GM19025 (cell line): ENCODE results near the gene RETREG2.
A peak's percentile ranks its signal among the peaks of the same experiment; 100 is the strongest.

Source experiments
- ATAC-seq: cut with Tn5 transposase; IDR thresholded peaks from one replicate; pipeline ENCODE4 v1.9.1; 2021; ENCODE audit warnings: mild to moderate bottlenecking, low read depth, moderate library complexity; ENCODE audit not compliant: unreplicated experiment

Gene RETREG2

GRCh38 chr2:219168526-219168925, 9.5 kb upstream of the RETREG2 start:
- ATAC-seq = no peak

DNA sequence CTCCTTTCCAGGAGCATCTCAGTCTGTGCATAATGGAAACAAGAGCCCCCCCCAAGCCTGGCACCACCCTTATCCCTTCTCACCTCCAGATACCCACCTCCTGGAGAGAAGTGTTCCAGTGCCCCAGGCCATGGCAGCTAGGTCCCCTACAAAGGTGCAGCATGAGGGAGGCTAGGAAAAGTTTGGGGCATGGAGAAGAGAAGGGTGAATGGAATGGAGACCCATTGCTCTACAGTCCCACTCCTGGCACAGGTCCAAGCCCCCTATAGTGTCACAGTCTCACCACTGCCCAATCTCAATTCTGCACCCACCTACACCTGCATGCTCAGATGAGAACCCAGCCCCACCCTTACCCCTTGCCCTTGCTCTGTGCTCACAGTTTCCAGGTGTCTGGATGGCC, 9.1 kb upstream of the RETREG2 start:
- no peak for ATAC-seq

- ATAC-seq = no peak
These were observed 8.0 kb upstream of the RETREG2 start, which contains the start of gene SLC23A3 for GRCh38 chr2:219169930-219170654. TSS of gene SLC23A3 (minus strand) at chr2:219170029. CDS start at chr2:219169984, 45 bp downstream.

DNA sequence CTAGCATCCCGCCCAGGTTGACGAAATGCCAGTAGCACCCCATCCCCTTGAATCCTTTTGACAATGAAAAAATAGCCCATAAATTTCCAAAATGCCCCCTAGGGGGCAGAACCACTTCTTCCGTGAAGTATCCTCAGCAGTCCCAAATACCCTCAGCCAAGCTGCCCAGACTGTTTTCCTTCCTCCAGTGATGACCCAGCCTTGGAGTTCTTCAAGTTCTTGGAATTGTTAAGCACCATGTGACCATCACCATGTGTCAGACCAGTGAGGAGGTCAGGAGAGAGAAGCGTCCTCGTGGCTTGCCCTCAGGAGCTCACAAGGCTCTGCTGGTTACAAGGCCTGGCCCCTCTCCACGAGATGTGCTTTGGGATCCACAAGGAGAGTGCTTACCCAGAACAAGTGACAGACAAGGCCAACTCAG, 6.8 kb upstream of the RETREG2 start:
- no peak for ATAC-seq

DNA sequence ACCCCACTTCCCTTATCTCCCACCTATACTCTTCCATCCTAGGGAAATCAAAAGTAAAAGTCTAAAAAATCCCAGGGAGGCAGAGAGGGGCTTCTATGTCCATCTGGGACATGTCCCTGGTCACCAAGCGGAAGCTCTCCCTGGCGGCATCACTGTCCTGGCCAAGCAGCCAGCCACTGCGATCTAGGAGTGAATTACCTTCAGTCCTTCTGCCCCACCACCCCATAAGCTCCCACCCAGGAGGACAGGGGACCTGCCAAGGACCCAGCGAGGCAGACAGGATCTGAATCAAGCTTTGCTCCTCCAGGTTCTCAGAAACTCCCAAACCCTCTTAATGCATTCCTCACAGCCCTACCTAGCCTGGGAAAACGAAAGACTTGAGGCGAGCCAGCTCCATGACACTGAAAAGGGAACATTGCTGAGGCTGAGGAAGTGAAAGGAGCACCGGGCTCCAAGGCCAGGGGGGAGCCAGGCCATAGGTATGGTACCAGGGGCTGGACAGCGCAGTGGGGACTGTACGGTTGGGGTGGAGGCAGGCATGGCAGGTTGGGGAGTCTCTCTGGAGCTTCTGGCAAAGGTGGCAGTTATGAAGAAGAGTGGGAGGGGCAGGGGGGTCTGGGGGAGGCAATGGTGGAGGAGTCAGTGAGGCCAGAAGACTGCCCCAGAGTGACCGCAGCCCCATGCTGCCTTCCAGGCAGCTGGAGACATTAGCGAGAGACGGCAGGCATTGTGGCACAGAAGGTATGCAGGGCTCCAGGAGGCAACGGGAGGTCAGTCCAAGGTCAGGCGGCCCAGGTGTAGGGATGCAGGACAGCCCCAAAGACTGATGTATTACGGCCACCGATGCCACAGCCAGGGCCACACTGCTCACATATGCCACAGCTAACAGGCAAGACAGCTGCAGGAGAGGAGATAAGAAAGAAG, 5.6 kb upstream of the RETREG2 start:
- no peak for ATAC-seq

- no peak for ATAC-seq
These were observed 4.9 kb upstream of the RETREG2 start for GRCh38 chr2:219173176-219173575.

DNA sequence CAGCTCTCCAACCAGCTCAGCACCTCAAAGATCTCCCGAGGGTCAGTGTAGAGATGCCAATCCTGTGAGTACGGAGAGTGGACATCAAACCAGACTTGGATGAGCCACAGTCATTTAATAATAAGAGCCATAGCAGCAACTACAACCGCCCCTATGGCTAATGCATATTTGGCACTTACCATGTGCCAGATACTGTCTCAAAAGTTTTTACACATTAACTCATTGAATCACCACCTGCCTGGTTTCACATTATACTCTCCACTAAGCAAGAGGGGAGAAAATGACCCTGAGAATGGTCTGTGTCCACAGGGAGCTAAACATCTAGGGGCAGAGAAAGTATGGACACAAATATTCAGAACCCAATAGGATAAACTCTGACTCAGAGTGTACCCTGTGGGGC, 3.9 kb upstream of the RETREG2 start:
- no peak for ATAC-seq

GRCh38 chr2:219174801-219175200, 3.3 kb upstream of the RETREG2 start:
- ATAC-seq = no peak

- ATAC-seq = no peak
These were observed 2.6 kb upstream of the RETREG2 start for GRCh38 chr2:219175486-219175885.

- ATAC-seq = peak; percentile 15
These were observed 1.9 kb upstream of the RETREG2 start for GRCh38 chr2:219175928-219176817.

DNA sequence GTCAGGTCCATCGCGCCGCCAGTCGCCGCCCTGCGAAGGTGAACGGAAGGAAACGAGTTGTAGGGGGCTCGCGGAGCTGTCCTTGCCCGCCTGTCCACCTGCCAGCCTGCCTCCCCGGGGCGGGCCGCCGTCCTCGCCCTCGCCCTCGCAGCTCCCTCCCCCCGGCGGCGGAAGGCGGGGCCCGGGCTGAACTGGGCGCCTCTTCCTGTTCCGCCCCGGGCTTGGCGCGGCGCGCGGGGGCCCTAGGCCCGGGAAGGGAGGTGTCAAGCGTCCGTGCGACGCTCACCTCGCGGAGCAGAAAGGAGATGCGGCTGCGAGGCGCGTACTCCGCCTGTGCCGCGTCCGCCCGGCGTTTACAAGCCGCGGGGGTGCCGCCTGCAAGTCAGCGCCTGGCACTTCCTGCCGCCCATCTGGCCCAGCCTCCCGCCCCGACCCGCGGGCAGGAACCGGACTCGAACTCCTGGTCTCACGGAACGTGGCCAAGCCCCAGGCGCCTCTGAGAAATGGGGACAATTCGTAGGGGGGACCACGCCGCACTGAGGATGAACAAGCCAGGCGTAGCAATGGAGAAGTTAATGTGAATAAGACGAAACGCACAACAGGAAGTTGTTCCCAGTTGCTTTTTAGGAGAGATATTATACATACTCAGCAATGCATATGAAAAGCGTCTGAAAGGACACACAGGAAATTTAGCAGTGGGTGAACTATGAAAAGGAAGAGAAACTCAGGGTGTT, 1.1 kb upstream of the RETREG2 start, which contains the start of gene CNPPD1:
CNPPD1 (minus strand) TSS at position 108 of the 734 bp plus-strand sequence; CDS start at position 11, 97 bp downstream.
- ATAC-seq = peak; percentile 62

DNA sequence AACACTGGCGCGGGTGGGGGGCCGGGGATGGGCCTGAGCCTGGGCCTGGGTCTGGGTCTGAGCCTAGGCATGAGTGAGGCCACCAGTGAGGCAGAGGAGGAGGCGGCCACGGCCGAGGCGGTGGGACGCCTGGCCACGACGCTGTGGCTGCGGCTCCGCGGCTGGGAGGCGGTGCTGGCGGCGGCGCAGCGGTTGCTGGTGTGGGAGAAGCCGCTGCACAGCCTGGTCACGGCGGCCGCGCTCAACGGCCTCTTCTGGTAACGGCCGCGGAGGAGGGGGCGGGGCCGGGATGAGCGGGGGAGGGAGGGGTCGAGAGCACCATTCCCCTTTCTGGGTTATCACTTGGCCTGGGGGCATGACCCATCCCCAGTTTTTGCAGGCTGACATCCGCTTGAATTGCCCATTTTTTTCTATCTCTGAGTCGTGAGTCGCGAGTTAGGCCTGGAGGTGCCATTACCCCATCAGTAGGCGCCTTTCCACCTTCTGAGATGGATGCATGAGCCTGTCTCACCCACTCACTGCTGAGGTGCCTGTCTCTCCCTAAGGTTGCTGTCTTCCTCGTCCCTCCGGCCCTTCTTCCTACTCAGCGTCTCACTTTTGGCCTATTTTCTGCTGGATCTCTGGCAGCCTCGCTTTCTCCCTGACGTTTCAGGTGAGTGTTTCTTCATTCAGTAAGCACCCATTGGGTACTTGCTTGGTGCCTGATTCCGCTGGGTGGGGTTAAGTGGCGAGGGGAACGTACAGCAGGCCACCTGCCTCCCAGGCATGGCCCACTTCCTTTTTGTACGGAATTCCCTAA, 501 bp downstream of the RETREG2 start:
- ATAC-seq = peak; percentile 9

DNA sequence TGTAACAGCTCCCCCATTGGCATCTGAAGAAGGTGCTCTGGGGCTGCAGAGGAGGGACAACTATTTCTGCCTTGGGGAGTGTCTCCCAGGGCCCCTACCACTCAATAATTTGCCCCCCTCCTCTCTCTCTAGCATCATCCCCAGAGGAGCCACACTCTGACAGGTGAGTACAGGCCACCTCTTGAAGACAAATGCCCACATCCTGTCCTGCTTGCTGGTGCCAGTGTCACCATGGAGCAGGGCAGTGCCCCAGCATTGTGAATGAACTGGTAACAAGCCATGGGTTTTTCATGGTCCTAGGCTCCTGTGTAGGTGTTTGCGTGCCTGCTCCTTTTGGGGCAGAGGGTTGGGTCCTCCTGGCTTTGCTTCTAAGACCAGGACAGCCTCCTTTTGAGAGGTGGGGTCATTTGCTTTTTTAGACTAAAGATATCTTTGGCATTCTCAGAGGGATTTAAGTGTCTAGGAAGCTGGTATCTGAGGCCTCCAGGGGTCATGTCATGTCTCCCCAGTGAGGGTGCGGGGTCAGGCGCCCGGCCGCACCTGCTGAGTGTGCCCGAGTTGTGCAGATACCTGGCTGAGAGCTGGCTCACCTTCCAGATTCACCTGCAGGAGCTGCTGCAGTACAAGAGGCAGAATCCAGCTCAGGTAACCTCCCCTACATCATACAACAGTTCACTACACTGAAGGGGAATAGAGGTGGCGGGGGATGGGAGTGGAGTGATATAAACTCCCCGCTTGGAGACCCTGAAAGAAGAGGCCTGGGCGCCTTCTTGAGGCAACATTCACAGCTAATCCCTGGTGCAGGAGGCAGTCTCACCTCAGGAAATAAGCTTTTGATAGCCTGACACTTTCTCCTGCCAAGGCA, 1.8 kb downstream of the RETREG2 start:
- no peak for ATAC-seq

DNA sequence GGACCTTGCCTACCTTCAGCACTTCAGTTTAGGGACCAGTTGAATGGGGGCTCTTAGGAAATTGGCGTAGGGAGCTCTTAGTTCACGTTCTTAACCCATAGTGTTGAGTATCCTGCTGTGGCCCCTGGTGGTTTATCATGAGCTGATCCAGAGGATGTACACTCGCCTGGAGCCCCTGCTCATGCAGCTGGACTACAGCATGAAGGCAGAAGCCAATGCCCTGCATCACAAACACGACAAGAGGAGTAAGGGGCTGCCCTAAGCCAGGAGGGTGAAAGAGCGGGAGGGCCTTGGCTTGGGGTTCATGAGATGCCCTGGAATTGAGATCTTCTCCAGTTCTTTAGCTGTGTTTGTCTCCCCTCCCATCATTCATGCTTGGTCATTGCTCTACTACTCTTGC, 2.9 kb downstream of the RETREG2 start:
- no peak for ATAC-seq

GRCh38 chr2:219181531-219181930, 3.5 kb downstream of the RETREG2 start:
- ATAC-seq = no peak

- no peak for ATAC-seq
These were observed 4.5 kb downstream of the RETREG2 start for GRCh38 chr2:219182331-219183150.

- no peak for ATAC-seq
These were observed 5.2 kb downstream of the RETREG2 start for GRCh38 chr2:219183151-219183772.
